ENCODE data around the gene ZBTB21. TPM values are rescaled to one million over a fixed set of nuclear protein-coding genes. Genes with fewer than 3 reads are reported as not detected.

The ZBTB21 gene
- total and polyA plus RNA-seq, 9 of the 15 experiments (the other 6 are each of a cell fraction or from before 2014, with no cell fraction given), result 2.2 to 15.2 (median 8.7) TPM

DNA sequence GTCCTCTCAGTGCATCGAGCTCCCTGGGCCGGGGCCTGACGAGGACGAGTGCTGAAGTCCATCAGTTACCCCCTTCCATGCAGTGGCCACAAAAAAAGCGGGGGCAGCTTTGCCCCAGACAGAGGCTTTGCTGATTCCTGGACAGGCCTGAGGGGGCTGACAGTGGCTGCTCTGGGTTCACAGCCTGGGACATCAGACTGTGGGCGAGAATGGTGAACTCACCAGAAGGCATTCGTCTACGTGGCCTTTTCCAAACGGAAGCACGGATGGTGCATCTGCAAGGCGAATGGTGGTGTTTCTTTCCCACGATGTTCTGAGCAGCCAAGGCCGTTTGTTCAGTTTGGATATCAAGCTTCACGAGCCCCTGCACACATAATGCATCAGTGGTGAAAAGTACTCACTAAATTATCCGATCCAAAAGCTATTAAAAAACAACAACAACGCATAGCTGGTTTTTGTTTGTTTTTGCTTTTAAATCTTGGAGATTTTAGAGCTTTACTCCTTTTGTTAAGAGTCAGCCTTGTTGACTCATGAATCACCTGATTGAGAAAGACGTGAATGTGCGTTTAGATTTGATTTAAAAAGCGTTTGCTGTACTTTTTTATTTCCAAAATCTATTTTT is 6.3 kb upstream of the ZBTB21 start:
- DNase-seq (ENCODE audit: extremely low read depth in 1 of 4, low spot score in 3 of 4) (no peak), FAIRE-seq (no peak), ATAC-seq (peak; percentile 28)
- ChIA-PET CTCF (ENCODE audit: low intra/inter-chr PET ratio) (interaction anchor here (0.6 kb wide), 1 partner anchor 242 kb away, joined by 3 read pairs; no protein-coding TSS in a partner anchor), POLR2A (interaction anchor here (0.6 to 1.5 kb wide), 4 partner anchors 10 to 88 kb away, joined by 3 read pairs; no protein-coding TSS in a partner anchor)
- Histone ChIP-seq H3K9ac (ENCODE audit: insufficient read depth in 1 of 2, low read depth in 2 of 2, low read length in 2 of 2) (no peak overlapping the region; a peak in 1 of 4 replicates), H3K27ac (ENCODE audit: extremely low read depth, low read depth, low read length) (no peak overlapping the region), H3K9me1 (ENCODE audit: control insufficient read depth, insufficient read depth, low read length) (no peaks in the 10 kb centered on the region), H3K36me3 (ENCODE audit: control insufficient read depth, insufficient read depth, low read length) (no peaks in the 10 kb centered on the region), H4K20me1 (replicated peaks; ENCODE audit: control insufficient read depth, insufficient read depth, low read length) (0 out of 2 replicates have a peak, but pooled peaks cover 5% of the 10 kb centered on the region), H3K9me3 (replicated peaks; ENCODE audit: control insufficient read depth, insufficient read depth, low read depth, low read length) (no peaks in the 10 kb centered on the region), H3K4me1 (replicated peaks in 1 of 2; ENCODE audit: control insufficient read depth in 2 of 2, insufficient read depth in 2 of 2, low read length in 2 of 2) (no peaks in the 10 kb centered on the region), H3K4me2 (ENCODE audit: insufficient read depth, low read length) (no peak overlapping the region), H3K79me2 (ENCODE audit: control insufficient read depth, insufficient read depth, low read length) (no peaks in the 10 kb centered on the region), H3K4me3 (no peak overlapping the region), H3K27me3 (ENCODE audit: control insufficient read depth in 2 of 2, insufficient read depth in 2 of 2, low read length in 2 of 2) (peaks cover 59 to 64% of the 10 kb centered on the region in 2 experiments), H2AFZ (ENCODE audit: low read depth, low read length) (no peak overlapping the region)
- 3% methylated on average over 19 of the region's 19 CpGs for WGBS (ENCODE audit: insufficient coverage, low coverage, missing lambda C conversion rate)
- TF ChIP-seq ZNF347 (CRISPR knock-in tag; IDR thresholded peaks at IDR 0.05; ENCODE audit: low read depth) (no peak), KLF10 (CRISPR knock-in tag; IDR thresholded peaks at IDR 0.05) (no peak), TAF15 (IDR thresholded peaks at IDR 0.05; ENCODE audit: low read depth, low read length) (0 out of 2 replicates have a peak, but pooled peaks have one; percentile 35)
- in situ Hi-C loops (cut with MboI) (no loop called here), intact Hi-C loops (cut with micrococcal nuclease) (loop anchor here (10.0 kb wide), 1 partner anchor 142 kb away; the partner anchor contains the start of gene PRDM15)
- BruUV-seq (replicated peaks), result no TSS peak

GRCh38 chr21:42013931-42014330 is 3.8 kb upstream of the ZBTB21 start:
- 4% methylated on average over 7 of the region's 7 CpGs for WGBS (ENCODE audit: insufficient coverage, low coverage, missing lambda C conversion rate)
- POLR2A ChIA-PET, result interaction anchor here (1.1 kb wide), 2 partner anchors 9 to 15 kb away, joined by 3 to 4 read pairs; no protein-coding TSS in a partner anchor
- H3K4me1 ChIP-seq (replicated peaks in 1 of 2; ENCODE audit: control insufficient read depth in 2 of 2, insufficient read depth in 2 of 2, low read length in 2 of 2), result peaks cover 0 to 22% of the 10 kb centered on the region in 2 experiments; a peak in 3 of 5 replicates
- no peak overlapping the region for H3K27ac ChIP-seq (ENCODE audit: extremely low read depth, low read depth, low read length)
- no peak overlapping the region for H3K9ac ChIP-seq (ENCODE audit: insufficient read depth in 1 of 2, low read depth in 2 of 2, low read length in 2 of 2)
- intact Hi-C loops (cut with micrococcal nuclease), result loop anchor here (5.0 to 10.0 kb wide), 2 partner anchors 139 to 483 kb away; partner anchors contain the start of genes PRDM15 and RSPH1
- no peak overlapping the region for H3K4me3 ChIP-seq
- no peaks in the 10 kb centered on the region for H3K36me3 ChIP-seq (ENCODE audit: control insufficient read depth, insufficient read depth, low read length)
- no TSS peak for BruUV-seq (replicated peaks)
- peaks cover 34 to 40% of the 10 kb centered on the region in 2 experiments for H3K27me3 ChIP-seq (ENCODE audit: control insufficient read depth in 2 of 2, insufficient read depth in 2 of 2, low read length in 2 of 2)
- no peaks in the 10 kb centered on the region for H3K9me1 ChIP-seq (ENCODE audit: control insufficient read depth, insufficient read depth, low read length)
- FAIRE-seq (no peak), DNase-seq (ENCODE audit: extremely low read depth in 1 of 4, low spot score in 3 of 4) (no peak), ATAC-seq (no peak)
- CTCF ChIA-PET (ENCODE audit: low intra/inter-chr PET ratio), result no interaction called here
- no peaks in the 10 kb centered on the region for H3K9me3 ChIP-seq (replicated peaks; ENCODE audit: control insufficient read depth, insufficient read depth, low read depth, low read length)
- peaks cover 8% of the 10 kb centered on the region for H3K79me2 ChIP-seq (ENCODE audit: control insufficient read depth, insufficient read depth, low read length)
- H2AFZ ChIP-seq (ENCODE audit: low read depth, low read length), result no peak overlapping the region
- in situ Hi-C loops (cut with MboI), result no loop called here
- no peaks in the 10 kb centered on the region for H4K20me1 ChIP-seq (replicated peaks; ENCODE audit: control insufficient read depth, insufficient read depth, low read length)
- H3K4me2 ChIP-seq (ENCODE audit: insufficient read depth, low read length), result no peak overlapping the region
- TF ChIP-seq, protein P1, sequence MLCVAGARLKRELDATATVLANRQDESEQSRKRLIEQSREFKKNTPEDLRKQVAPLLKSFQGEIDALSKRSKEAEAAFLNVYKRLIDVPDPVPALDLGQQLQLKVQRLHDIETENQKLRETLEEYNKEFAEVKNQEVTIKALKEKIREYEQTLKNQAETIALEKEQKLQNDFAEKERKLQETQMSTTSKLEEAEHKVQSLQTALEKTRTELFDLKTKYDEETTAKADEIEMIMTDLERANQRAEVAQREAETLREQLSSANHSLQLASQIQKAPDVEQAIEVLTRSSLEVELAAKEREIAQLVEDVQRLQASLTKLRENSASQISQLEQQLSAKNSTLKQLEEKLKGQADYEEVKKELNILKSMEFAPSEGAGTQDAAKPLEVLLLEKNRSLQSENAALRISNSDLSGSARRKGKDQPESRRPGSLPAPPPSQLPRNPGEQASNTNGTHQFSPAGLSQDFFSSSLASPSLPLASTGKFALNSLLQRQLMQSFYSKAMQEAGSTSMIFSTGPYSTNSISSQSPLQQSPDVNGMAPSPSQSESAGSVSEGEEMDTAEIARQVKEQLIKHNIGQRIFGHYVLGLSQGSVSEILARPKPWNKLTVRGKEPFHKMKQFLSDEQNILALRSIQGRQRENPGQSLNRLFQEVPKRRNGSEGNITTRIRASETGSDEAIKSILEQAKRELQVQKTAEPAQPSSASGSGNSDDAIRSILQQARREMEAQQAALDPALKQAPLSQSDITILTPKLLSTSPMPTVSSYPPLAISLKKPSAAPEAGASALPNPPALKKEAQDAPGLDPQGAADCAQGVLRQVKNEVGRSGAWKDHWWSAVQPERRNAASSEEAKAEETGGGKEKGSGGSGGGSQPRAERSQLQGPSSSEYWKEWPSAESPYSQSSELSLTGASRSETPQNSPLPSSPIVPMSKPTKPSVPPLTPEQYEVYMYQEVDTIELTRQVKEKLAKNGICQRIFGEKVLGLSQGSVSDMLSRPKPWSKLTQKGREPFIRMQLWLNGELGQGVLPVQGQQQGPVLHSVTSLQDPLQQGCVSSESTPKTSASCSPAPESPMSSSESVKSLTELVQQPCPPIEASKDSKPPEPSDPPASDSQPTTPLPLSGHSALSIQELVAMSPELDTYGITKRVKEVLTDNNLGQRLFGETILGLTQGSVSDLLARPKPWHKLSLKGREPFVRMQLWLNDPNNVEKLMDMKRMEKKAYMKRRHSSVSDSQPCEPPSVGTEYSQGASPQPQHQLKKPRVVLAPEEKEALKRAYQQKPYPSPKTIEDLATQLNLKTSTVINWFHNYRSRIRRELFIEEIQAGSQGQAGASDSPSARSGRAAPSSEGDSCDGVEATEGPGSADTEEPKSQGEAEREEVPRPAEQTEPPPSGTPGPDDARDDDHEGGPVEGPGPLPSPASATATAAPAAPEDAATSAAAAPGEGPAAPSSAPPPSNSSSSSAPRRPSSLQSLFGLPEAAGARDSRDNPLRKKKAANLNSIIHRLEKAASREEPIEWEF (CRISPR knock-in tag; IDR thresholded peaks at IDR 0.05), result no peak
- TF ChIP-seq MAFF (IDR thresholded peaks at IDR 0.05; ENCODE audit: low read length) (no peak), DACH1 (IDR thresholded peaks at IDR 0.05; ENCODE audit: partially characterized antibody) (no peak), TARDBP (IDR thresholded peaks at IDR 0.05) (no peak), HNRNPLL (IDR thresholded peaks at IDR 0.05; ENCODE audit: low read depth, low read length, poor library complexity, severe bottlenecking) (no peak)
- TF ChIP-seq, protein P2, sequence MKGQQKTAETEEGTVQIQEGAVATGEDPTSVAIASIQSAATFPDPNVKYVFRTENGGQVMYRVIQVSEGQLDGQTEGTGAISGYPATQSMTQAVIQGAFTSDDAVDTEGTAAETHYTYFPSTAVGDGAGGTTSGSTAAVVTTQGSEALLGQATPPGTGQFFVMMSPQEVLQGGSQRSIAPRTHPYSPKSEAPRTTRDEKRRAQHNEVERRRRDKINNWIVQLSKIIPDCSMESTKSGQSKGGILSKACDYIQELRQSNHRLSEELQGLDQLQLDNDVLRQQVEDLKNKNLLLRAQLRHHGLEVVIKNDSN (CRISPR knock-in tag; IDR thresholded peaks at IDR 0.05), result no peak

Data from K562 (cell line).